Measurements from ENCODE around the gene PIAS3. TPM values are rescaled to one million over a fixed set of nuclear protein-coding genes. Genes with fewer than 3 reads are reported as not detected.
"Not testable (repeated sequence)": the region's sequence is repeated elsewhere in the genome, so short reads cannot be mapped to it uniquely, and the experiment has no call there.

PIAS3 gene
- total RNA-seq, 3 donors from 2014 or later (not counting 1 experiment from before 2014, with no cell fraction given): 40.1 to 53.3 (median 51.0) TPM

DNA sequence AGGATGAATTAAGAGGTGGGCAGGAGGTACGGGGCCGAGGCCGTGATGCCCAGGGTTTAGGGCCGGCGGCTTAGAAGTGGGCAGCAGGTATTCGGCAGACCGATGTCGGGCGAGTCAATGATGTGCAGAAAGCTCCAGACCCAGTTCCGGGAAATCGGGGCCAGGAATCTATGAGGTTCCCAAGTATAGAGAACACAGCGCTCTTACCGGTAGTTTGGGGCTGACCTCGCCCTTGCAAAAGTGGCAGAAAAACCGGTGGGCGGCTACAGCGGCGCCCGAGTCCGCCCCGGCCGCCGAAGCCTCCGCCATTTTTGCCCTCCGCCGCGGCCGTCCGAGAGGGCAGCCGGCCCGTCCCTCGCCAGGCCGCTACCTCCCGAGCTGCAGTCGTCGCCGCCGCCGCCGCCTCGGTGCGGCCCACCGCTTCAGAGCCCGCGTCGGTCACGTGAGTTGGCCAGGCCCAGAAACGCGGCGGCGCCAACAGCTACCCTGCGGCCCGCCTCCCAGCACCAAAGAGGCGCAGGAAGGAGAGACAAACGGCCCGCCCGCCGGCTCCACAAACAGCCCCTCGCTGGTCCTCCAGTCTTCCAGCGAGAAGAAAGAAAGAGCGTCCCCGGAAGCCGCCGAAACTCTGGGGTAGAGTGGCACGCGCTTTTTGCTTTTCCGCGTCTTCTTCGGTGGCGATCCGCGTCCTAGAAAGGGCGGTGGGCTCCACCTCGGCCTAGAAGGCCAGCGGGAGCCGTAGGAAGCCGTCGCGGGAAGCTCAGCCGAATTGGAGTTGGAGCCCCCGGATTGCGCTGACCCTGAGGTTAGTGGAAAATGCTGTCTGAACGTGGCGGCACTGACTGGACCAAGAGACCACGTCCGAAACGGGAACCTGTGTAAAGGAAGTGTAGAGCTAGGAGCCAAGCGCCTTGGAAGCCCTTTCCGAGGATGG, 35.0 kb downstream of the PIAS3 start, which contains the start of the genes POLR3C and RNF115:
Gene POLR3C (plus strand): TSS at position 636 of the 934 bp plus-strand sequence. CDS start 1,577 bp downstream, outside the sequence.
Gene RNF115 (minus strand): TSS at position 531 of the 934 bp plus-strand sequence. CDS start 222 bp downstream, at position 309.
- DNase-seq (peak; percentile 74 to 93), ATAC-seq (peak; percentile 82 to 90 (median 89))
- Histone ChIP-seq H3K27ac (ENCODE audit: low read length) (peak within 1 kb of the TSS; percentile 77), H3K36me3 (ENCODE audit: control insufficient read depth, insufficient read depth, low read length) (peaks cover 27% of the 10 kb centered on the region), H3K9me3 (ENCODE audit: control insufficient read depth, insufficient read depth, low read length) (no peaks in the 10 kb centered on the region), H3K4me3 (ENCODE audit: low read length) (peak within 1 kb of the TSS; percentile 90), H3K27me3 (ENCODE audit: control insufficient read depth, insufficient read depth, low read length) (no peaks in the 10 kb centered on the region), H3K4me1 (ENCODE audit: control insufficient read depth, insufficient read depth, low read length) (peaks cover 9% of the 10 kb centered on the region)
- Mint-ChIP-seq H3K4me1 (peaks cover 22 to 33% of the 10 kb centered on the region in 2 donors), H3K27me3 (ENCODE audit: low read depth in 2 of 2) (no peaks in the 10 kb centered on the region), H3K36me3 (peaks cover 22% of the 10 kb centered on the region), H3K9me3 (no peaks in the 10 kb centered on the region), H3K4me3 (peak within 1 kb of the TSS; percentile 97), H3K27ac (peak within 1 kb of the TSS; percentile 95)
- intact Hi-C loops (cut with micrococcal nuclease): no loop called here
- TF ChIP-seq, protein P1, sequence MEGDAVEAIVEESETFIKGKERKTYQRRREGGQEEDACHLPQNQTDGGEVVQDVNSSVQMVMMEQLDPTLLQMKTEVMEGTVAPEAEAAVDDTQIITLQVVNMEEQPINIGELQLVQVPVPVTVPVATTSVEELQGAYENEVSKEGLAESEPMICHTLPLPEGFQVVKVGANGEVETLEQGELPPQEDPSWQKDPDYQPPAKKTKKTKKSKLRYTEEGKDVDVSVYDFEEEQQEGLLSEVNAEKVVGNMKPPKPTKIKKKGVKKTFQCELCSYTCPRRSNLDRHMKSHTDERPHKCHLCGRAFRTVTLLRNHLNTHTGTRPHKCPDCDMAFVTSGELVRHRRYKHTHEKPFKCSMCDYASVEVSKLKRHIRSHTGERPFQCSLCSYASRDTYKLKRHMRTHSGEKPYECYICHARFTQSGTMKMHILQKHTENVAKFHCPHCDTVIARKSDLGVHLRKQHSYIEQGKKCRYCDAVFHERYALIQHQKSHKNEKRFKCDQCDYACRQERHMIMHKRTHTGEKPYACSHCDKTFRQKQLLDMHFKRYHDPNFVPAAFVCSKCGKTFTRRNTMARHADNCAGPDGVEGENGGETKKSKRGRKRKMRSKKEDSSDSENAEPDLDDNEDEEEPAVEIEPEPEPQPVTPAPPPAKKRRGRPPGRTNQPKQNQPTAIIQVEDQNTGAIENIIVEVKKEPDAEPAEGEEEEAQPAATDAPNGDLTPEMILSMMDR (IDR thresholded peaks at IDR 0.05): no peak
- under 1% methylated on average over 89 of the region's 89 CpGs for WGBS (ENCODE audit: insufficient coverage)

- H3K9me3 ChIP-seq (ENCODE audit: control insufficient read depth, insufficient read depth, low read length); H3K9me3 Mint-ChIP-seq; DNase-seq; H3K4me1 ChIP-seq (ENCODE audit: control insufficient read depth, insufficient read depth, low read length); H3K4me3 Mint-ChIP-seq; intact Hi-C loops (cut with micrococcal nuclease); H3K4me3 ChIP-seq (ENCODE audit: low read length); H3K27me3 ChIP-seq (ENCODE audit: control insufficient read depth, insufficient read depth, low read length); H3K27ac ChIP-seq (ENCODE audit: low read length); H3K27me3 Mint-ChIP-seq (ENCODE audit: low read depth in 2 of 2): not testable (repeated sequence)
- peak overlapping the region; percentile 95 for H3K27ac Mint-ChIP-seq
- ATAC-seq: peak; percentile 17 to 39 (median 22)
- peaks cover 17% of the 10 kb centered on the region for H3K36me3 ChIP-seq (ENCODE audit: control insufficient read depth, insufficient read depth, low read length)
- no CpG with 5 or more reads among the region's 16 CpGs for WGBS (ENCODE audit: insufficient coverage)
- H3K36me3 Mint-ChIP-seq: peaks cover 14% of the 10 kb centered on the region
- H3K4me1 Mint-ChIP-seq: peaks cover 22 to 33% of the 10 kb centered on the region in 2 donors
These were observed 36.0 kb downstream of the PIAS3 start for GRCh38 chr1:145822779-145823331.

DNA sequence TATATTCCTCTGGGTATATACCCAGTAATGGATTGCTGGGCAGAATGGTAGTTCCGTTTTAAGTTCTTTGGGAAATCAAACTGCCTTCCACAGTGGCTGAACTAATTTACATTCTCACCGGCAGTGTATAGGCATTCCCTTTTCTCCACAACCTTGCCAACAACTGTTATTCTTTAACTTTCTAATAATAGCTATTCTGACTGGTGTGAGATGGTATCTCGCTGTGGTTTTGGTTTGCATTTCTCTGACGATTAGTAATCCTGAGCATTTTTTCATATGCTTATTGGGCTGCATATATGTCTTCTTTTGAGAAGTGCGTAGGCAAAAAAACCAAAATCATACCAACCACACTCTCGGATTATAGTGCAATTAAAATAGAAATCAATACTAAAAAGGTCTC, 40.8 kb downstream of the PIAS3 start:
- DNase-seq: not testable (repeated sequence)

DNA sequence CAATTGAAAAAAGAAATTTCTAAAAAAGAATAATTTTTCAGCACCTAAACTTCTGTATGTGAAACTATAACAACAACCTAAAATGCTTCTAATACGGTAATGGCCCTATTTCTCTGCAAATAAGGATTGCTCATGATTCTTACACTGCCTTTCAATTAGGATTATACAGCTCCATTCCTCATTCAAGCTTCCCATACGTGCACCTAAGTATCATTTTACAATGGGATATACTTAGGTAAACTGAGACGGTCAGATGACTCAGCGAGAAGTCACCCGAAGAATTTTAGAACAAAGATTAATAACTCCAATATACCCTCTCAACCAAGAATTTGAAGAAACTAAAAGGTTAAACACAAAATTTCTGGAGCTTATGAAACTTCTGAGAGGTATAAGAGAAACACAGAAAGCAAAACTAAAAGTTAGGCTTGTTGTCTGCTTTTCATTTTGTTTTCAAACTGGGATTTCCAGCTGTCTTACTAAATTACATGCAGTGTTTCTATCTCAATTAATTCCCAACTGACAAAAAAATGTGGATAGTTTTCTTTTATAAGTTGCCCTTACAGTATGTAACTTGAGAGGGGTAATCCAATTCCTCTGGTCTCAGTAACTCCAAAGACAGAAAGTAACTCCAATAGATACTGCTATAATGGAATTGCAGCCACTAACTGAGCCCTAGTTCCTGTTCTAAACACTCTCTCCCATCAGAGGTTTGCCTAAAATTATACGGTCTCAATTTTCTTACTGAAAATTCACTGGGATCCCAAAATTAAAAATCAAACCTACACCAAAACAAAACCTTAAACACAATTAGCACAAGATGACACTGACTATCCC, 45.7 kb downstream of the PIAS3 start:
- not testable (repeated sequence) for H3K36me3 ChIP-seq (ENCODE audit: control insufficient read depth, insufficient read depth, low read length)

More for the DNA sequence above, 40.8 kb downstream of the PIAS3 start:
- H3K27me3 ChIP-seq (ENCODE audit: control insufficient read depth, insufficient read depth, low read length); H3K9me3 ChIP-seq (ENCODE audit: control insufficient read depth, insufficient read depth, low read length); H3K27me3 Mint-ChIP-seq (ENCODE audit: low read depth in 2 of 2); H3K27ac Mint-ChIP-seq; H3K4me1 Mint-ChIP-seq; H3K4me1 ChIP-seq (ENCODE audit: control insufficient read depth, insufficient read depth, low read length); H3K36me3 Mint-ChIP-seq; H3K4me3 Mint-ChIP-seq; H3K4me3 ChIP-seq (ENCODE audit: low read length); H3K36me3 ChIP-seq (ENCODE audit: control insufficient read depth, insufficient read depth, low read length); H3K9me3 Mint-ChIP-seq; intact Hi-C loops (cut with micrococcal nuclease); H3K27ac ChIP-seq (ENCODE audit: low read length): not testable (repeated sequence)
- no CpG with 5 or more reads among the region's 6 CpGs for WGBS (ENCODE audit: insufficient coverage)
- ATAC-seq: peak in 2 of 3 donors; percentile 14 to 29

More for the DNA sequence above, 45.7 kb downstream of the PIAS3 start:
- H3K9me3 ChIP-seq (ENCODE audit: control insufficient read depth, insufficient read depth, low read length); H3K4me3 ChIP-seq (ENCODE audit: low read length); H3K4me1 Mint-ChIP-seq; intact Hi-C loops (cut with micrococcal nuclease); H3K36me3 Mint-ChIP-seq; H3K9me3 Mint-ChIP-seq; H3K27ac Mint-ChIP-seq; H3K27me3 Mint-ChIP-seq (ENCODE audit: low read depth in 2 of 2); H3K27ac ChIP-seq (ENCODE audit: low read length); DNase-seq; H3K4me1 ChIP-seq (ENCODE audit: control insufficient read depth, insufficient read depth, low read length); H3K4me3 Mint-ChIP-seq; ATAC-seq; H3K27me3 ChIP-seq (ENCODE audit: control insufficient read depth, insufficient read depth, low read length): not testable (repeated sequence)
- no CpG with 5 or more reads among the region's 6 CpGs for whole genome bisulfite sequencing (ENCODE audit: insufficient coverage)
